ENCODE data around the gene EID3.

EID3 gene

DNA sequence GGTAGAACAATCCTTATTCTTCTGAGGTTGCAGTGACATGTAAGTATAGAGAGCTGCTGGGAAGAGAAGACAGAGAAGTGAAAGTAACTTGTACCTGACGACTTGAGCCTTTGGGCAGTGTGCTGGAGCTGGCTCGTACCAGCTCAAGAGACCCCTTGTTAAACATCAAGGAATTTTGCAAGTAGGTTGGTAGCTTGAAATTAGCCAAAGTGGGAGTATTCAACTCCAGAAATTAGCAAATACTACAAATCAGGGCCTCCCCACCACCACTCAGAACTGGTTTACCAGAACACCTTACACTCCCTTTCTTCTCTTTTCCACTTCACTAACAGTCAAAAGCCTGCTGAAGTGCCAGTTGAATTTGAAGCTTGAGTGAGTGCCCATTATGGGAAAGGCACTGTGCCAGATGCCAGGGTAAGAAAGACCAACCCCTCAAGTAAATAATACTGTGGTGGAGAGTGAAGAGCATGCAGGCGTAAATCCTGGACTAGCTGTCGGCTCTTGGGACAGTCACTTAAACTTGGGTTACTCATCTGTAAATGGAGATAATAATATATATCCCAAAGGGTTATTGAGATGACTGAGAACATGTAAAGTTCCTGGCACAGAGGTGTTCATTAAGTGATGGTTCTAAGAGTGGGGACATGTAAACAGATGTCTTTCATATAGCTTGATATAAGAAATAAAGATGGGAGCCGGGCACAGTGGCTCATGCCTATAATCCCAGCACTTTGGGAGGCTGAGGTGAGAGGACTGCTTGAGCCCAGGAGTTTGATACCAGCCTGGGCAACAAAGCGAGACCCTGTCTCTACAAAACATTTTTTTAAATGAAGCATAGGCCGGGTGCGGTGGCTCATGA lies 27.0 kb upstream of the EID3 start:
- no peak overlapping the region for H3K4me3 ChIP-seq (ENCODE audit: low read depth in 1 of 2, low read length in 1 of 2)
- H3K9me3 ChIP-seq: no peaks in the 10 kb centered on the region
- no peak for TF ChIP-seq CTCF (IDR thresholded peaks at IDR 0.05)
- no peaks in the 10 kb centered on the region for H3K27me3 ChIP-seq
- no peak overlapping the region for H3K27ac ChIP-seq
- no peaks in the 10 kb centered on the region for H3K36me3 ChIP-seq
- H3K4me1 ChIP-seq (ENCODE audit: control insufficient read depth in 1 of 2, insufficient read depth in 1 of 2, low read depth in 1 of 2, low read length in 1 of 2): peaks cover 8 to 9% of the 10 kb centered on the region in 2 experiments

- no peaks in the 10 kb centered on the region for H3K9me3 ChIP-seq
Measured at GRCh38 chr12:104279164-104279563, 24.4 kb upstream of the EID3 start.

GRCh38 chr12:104280111-104280510 lies 23.4 kb upstream of the EID3 start:
- Histone ChIP-seq H3K27ac (no peak overlapping the region), H3K27me3 (no peaks in the 10 kb centered on the region), H3K4me1 (ENCODE audit: control insufficient read depth in 1 of 2, insufficient read depth in 1 of 2, low read depth in 1 of 2, low read length in 1 of 2) (peaks cover 8 to 9% of the 10 kb centered on the region in 2 experiments), H3K9me3 (no peaks in the 10 kb centered on the region), H3K4me3 (ENCODE audit: low read depth in 1 of 2, low read length in 1 of 2) (no peak overlapping the region), H3K36me3 (no peaks in the 10 kb centered on the region)
- TF ChIP-seq CTCF (IDR thresholded peaks at IDR 0.05): no peak

More at GRCh38 chr12:104279164-104279563, 24.4 kb upstream of the EID3 start:
- H3K27me3 ChIP-seq: no peaks in the 10 kb centered on the region
- peaks cover 8 to 9% of the 10 kb centered on the region in 2 experiments for H3K4me1 ChIP-seq (ENCODE audit: control insufficient read depth in 1 of 2, insufficient read depth in 1 of 2, low read depth in 1 of 2, low read length in 1 of 2)
- no peak overlapping the region for H3K27ac ChIP-seq
- no peak for TF ChIP-seq CTCF (IDR thresholded peaks at IDR 0.05)
- no peak overlapping the region for H3K4me3 ChIP-seq (ENCODE audit: low read depth in 1 of 2, low read length in 1 of 2)
- H3K36me3 ChIP-seq: no peaks in the 10 kb centered on the region

GRCh38 chr12:104280717-104281458 lies 22.7 kb upstream of the EID3 start:
- Histone ChIP-seq H3K4me1 (ENCODE audit: control insufficient read depth in 1 of 2, insufficient read depth in 1 of 2, low read depth in 1 of 2, low read length in 1 of 2) (peaks cover 9% of the 10 kb centered on the region in 2 experiments), H3K9me3 (no peaks in the 10 kb centered on the region), H3K4me3 (ENCODE audit: low read depth in 1 of 2, low read length in 1 of 2) (no peak overlapping the region), H3K27me3 (no peaks in the 10 kb centered on the region), H3K27ac (no peak overlapping the region), H3K36me3 (no peaks in the 10 kb centered on the region)
- TF ChIP-seq CTCF (IDR thresholded peaks at IDR 0.05): no peak

DNA sequence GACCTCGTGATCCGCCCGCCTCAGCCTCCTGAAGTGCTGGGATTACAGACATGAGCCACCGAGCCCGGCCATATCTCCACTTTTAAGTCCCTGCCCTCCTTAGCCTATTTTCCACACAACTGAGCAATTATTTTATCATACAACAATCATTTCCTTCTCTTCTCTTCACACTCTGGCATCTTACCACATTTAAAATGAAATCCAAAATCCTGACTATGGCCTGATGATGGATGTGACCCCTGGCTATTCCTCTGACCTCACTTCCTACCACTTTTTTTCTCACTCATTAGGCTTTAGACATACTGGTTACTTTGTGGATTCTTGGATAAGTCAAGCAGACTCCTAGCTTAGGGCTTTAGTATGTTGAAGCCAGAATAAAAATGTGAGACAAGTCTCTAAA lies 21.9 kb upstream of the EID3 start:
- Histone ChIP-seq H3K27ac (no peak overlapping the region), H3K36me3 (no peaks in the 10 kb centered on the region), H3K27me3 (no peaks in the 10 kb centered on the region), H3K9me3 (no peaks in the 10 kb centered on the region), H3K4me3 (ENCODE audit: low read depth in 1 of 2, low read length in 1 of 2) (no peak overlapping the region), H3K4me1 (ENCODE audit: control insufficient read depth in 1 of 2, insufficient read depth in 1 of 2, low read depth in 1 of 2, low read length in 1 of 2) (peaks cover 9 to 12% of the 10 kb centered on the region in 2 experiments)
- TF ChIP-seq CTCF (IDR thresholded peaks at IDR 0.05): no peak

Measured in neutrophil (primary cell).